Caco-2 (cell line): ENCODE measurements around the gene SIK1. TPM values are rescaled to one million over a fixed set of nuclear protein-coding genes. Genes with fewer than 3 reads are reported as not detected.
"Not testable (repeated sequence)": the region's sequence is repeated elsewhere in the genome, so short reads cannot be mapped to it uniquely, and the experiment has no call there.

Experiments
- BruUV-seq: library from RNA; stranded (reverse); fragments of 400-500 nt; replicated peaks from 2 replicates; lab custom pipeline; 2021; lab: Mats Ljungman, UMichigan
- CTCF ChIA-PET: fragments of 300-600 bp; sonication (Branson Sonifier 250); formaldehyde crosslinking; loops from one replicate; lab custom pipeline; 2022; ENCODE audit warnings: antibody characterized with exemption; lab: Charles Lee
- POLR2A ChIA-PET: fragments of 300-600 bp; sonication (Branson Sonifier 250); formaldehyde crosslinking; loops from one replicate; lab custom pipeline; 2022; ENCODE audit warnings: antibody characterized with exemption; lab: Charles Lee
- DNase-seq, 2 experiments: peaks; one replicate each; pipeline versions ENCODE4 v3.0.0 to v3.0.0-alpha.2; 2020 to 2022
- H3K27me3 ChIP-seq: replicated peaks from 2 replicates; pipeline ENCODE4 v1.6.0; 2011; ENCODE audit warnings: low read length; ENCODE audit not compliant: control insufficient read depth, insufficient read depth
- H3K36me3 ChIP-seq: 2 replicates; pipeline ENCODE4 v1.5.1; 2011; ENCODE audit warnings: low read length; ENCODE audit not compliant: control insufficient read depth, insufficient read depth
- H3K4me1 ChIP-seq: fragments of 250-450 bp; sonication (Bioruptor Pico); 2 replicates; pipeline ENCODE4 v1.5.1; 2020; ENCODE audit warnings: mild to moderate bottlenecking
- H3K4me3 ChIP-seq: 2 replicates; pipeline ENCODE4 v1.5.1; 2011; ENCODE audit warnings: low read depth, mild to moderate bottlenecking, control low read depth, low read length
- H3K9me3 ChIP-seq: fragments of 250-450 bp; sonication (Bioruptor Pico); 2 replicates; pipeline ENCODE4 v1.5.1; 2020; ENCODE audit warnings: mild to moderate bottlenecking, moderate library complexity
- H3K27ac Mint-ChIP-seq: one replicate; pipeline ENCODE4 v1.8.0; 2022; ENCODE audit warnings: mixed read lengths; ENCODE audit not compliant: unreplicated experiment
- H3K27me3 Mint-ChIP-seq: one replicate; pipeline ENCODE4 v1.8.0; 2022; ENCODE audit warnings: mixed read lengths; ENCODE audit not compliant: insufficient read depth, unreplicated experiment
- H3K36me3 Mint-ChIP-seq: one replicate; pipeline ENCODE4 v1.8.0; 2022; ENCODE audit warnings: mild to moderate bottlenecking, mixed read lengths; ENCODE audit not compliant: insufficient read depth, unreplicated experiment
- H3K4me1 Mint-ChIP-seq: one replicate; pipeline ENCODE4 v1.8.0; 2022; ENCODE audit warnings: low read depth, mixed read lengths; ENCODE audit not compliant: unreplicated experiment
- H3K4me3 Mint-ChIP-seq: one replicate; pipeline ENCODE4 v1.8.0; 2022; ENCODE audit warnings: mild to moderate bottlenecking, moderate library complexity, mixed read lengths; ENCODE audit not compliant: unreplicated experiment
- H3K9me3 Mint-ChIP-seq: one replicate; pipeline ENCODE4 v1.8.0; 2022; ENCODE audit warnings: mixed read lengths; ENCODE audit not compliant: unreplicated experiment
- intact Hi-C: fragments of 100-400 bp; cut with micrococcal nuclease; formaldehyde crosslinking; loops from one replicate; pipeline ENCODE4 v1.10.0; 2022; ENCODE audit not compliant: unreplicated experiment
- total RNA-seq: library from RNA; stranded (reverse); gene quantifications from 2 replicates; pipeline ENCODE4 v1.2.3, GENCODE V29; 2022

Gene SIK1
- total RNA-seq, 1 experiment from 2014 or later = 69.4 TPM

DNA sequence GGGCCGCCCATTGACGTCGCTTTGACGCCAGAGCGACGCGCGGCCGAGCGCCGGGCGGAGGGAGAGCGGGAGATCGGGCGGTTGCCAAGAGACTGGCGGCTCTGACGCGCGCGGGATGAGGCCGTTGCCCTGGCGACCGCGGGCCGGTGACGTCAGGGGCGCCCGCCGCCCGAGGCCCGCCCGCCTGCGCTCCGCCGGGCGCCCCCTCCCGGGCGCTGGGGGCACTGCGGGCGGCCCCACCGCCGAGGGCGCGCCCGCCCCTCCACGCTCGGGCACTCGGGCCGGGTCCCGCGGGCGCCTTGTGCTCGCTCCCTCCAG is 270 bp upstream of the SIK1 start:
- H3K9me3 ChIP-seq, DNase-seq, H3K4me1 Mint-ChIP-seq, H3K27ac Mint-ChIP-seq, intact Hi-C loops, POLR2A ChIA-PET, CTCF ChIA-PET, H3K4me1 ChIP-seq, H3K27me3 ChIP-seq, H3K36me3 ChIP-seq, H3K27me3 Mint-ChIP-seq, BruUV-seq, H3K4me3 Mint-ChIP-seq, H3K36me3 Mint-ChIP-seq, H3K4me3 ChIP-seq, H3K9me3 Mint-ChIP-seq: not testable (repeated sequence)

DNA sequence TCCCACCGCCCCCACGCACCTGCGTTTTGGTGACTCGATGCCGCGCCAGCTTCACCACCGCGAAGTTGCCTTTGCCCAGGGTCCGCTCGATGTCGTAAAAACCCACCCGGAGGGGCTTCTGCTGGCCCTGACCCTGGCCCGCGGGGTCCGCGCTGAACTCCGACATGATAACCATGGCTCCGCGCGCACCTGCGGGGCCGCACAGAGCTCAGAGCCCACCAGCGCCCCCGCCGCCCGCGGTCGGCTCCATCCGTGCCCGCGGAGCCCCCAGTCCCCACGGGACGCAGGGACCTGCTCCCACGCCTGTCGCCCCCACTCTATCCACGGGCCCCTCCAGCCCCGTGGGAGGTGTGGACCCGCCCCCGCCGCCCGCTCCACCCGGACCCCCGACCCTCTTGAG is 927 bp downstream of the SIK1 start:
- H3K9me3 ChIP-seq, H3K36me3 Mint-ChIP-seq, CTCF ChIA-PET, H3K36me3 ChIP-seq, BruUV-seq, DNase-seq, H3K27me3 ChIP-seq, H3K4me3 ChIP-seq, H3K27me3 Mint-ChIP-seq, H3K9me3 Mint-ChIP-seq, H3K27ac Mint-ChIP-seq, intact Hi-C loops, H3K4me3 Mint-ChIP-seq, POLR2A ChIA-PET, H3K4me1 Mint-ChIP-seq, H3K4me1 ChIP-seq: not testable (repeated sequence)

DNA sequence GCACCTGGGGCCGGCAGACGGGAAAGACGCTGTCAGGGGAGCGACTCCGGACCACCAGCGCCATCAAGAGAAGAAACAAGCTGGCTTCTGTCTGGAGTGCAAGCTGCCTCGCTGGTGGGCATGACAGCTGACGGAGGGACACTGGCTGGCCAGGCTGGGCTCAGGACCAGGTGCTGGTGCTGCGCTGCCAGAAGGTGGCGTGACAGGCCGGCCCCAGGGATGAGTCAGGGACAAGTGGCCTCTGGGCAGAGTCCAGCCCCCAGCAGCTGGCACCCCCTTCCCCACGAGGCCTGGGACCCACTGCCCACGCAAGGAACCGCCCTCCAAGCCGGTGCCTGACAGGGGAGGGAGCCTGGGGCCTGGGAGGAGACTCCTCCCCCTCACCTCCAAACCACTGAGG is 7.5 kb downstream of the SIK1 start:
- H3K27me3 Mint-ChIP-seq, H3K36me3 Mint-ChIP-seq, H3K9me3 Mint-ChIP-seq, H3K27me3 ChIP-seq, intact Hi-C loops, H3K4me3 ChIP-seq, H3K9me3 ChIP-seq, H3K27ac Mint-ChIP-seq, BruUV-seq, CTCF ChIA-PET, DNase-seq, H3K36me3 ChIP-seq, POLR2A ChIA-PET, H3K4me1 Mint-ChIP-seq, H3K4me3 Mint-ChIP-seq, H3K4me1 ChIP-seq: not testable (repeated sequence)

DNA sequence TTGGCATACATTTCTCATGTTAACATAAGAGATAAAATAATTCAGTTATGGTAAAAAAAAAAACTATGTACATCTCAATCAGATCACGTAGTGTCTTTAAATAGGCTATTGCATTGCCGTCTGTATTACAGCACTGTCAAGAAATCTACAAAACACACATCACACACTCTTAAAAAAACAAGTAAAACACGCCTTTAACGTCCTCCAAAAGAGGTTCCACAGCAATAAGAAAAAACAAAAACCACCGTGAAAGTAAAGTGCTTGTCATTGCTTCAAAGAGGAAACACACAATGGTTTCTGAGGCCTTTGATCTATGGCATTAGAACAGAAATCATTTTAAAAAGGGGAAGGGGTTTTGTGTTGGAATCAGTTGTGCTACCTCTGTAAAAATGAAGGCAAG is 12.4 kb downstream of the SIK1 start:
- H3K27me3 ChIP-seq, H3K27ac Mint-ChIP-seq, BruUV-seq, H3K36me3 ChIP-seq, POLR2A ChIA-PET, H3K4me1 Mint-ChIP-seq, H3K9me3 ChIP-seq, H3K9me3 Mint-ChIP-seq, intact Hi-C loops, H3K4me3 ChIP-seq, H3K4me3 Mint-ChIP-seq, DNase-seq, CTCF ChIA-PET, H3K4me1 ChIP-seq, H3K36me3 Mint-ChIP-seq, H3K27me3 Mint-ChIP-seq: not testable (repeated sequence)

DNA sequence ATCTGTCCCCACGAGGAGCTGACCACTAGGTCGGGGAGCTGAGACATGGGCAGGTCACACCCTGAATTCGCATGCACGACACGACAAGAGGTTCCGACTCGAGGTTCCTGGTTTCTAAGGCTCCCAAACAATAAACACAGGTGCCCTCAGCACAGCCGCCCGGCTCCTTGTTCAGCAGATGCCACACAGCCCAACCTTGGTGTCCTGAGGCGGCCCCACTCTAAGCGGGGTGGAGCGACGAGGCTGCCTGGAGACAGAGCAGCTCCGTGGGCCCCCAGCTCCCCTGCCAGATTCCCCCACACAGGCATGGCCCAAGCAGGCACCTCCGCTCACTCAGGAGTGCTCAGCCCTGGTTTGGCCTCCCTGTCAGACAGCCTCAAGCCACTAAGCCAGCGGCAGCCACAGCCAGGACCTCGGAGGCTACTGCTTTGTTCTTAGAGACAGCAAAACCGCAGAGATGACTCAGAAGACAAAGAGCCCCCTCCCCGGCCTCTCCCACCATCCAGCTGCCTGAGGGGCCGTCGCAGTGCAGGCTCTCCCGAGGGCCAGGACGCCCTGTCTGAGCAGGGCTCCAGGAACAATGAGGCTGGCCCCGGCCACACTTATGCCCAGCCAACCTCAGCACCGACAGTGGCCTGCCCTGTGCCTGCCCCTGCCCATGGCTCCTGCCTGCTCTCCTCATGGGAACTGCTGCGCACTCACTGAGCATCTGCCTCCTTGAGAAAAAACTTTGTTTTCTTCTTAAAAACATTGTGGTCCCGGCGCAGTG is 14.7 kb downstream of the SIK1 start:
- DNase-seq, H3K4me3 ChIP-seq, H3K27me3 ChIP-seq, H3K36me3 ChIP-seq, POLR2A ChIA-PET, H3K4me3 Mint-ChIP-seq, BruUV-seq, H3K27ac Mint-ChIP-seq, H3K4me1 Mint-ChIP-seq, H3K9me3 ChIP-seq, H3K27me3 Mint-ChIP-seq, H3K9me3 Mint-ChIP-seq, H3K4me1 ChIP-seq, CTCF ChIA-PET, intact Hi-C loops, H3K36me3 Mint-ChIP-seq: not testable (repeated sequence)

DNA sequence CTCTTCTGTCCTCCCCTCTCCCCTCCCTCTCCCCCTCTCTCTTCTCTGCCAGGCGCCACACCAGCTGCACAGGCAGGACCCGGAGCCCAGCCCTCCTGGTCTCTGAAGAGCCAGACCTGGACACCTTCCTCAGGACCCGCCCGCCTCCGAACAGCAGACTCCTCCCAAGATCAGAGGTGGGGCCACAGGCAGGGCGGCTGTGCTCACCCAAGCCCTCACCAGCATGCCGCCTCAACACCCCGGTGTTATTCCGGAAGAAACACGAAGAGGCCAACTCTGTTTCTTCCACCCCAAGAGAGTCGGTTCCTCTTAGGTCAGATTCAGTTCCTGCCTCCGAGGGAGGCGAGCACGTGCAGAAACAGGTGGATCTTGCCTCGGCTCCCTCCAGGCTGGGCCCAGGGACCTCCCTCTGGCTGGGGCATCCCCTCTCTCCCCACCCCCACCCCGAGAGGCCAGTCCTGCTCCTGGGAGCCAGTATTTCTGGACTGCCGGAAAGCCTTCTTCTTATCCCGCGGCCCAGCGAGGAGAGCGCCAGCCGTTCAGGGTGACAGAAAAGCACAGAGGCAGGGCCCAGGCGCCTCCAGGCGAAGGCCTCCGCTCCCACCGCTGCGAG is 16.4 kb downstream of the SIK1 start:
- H3K4me1 Mint-ChIP-seq, H3K9me3 Mint-ChIP-seq, H3K9me3 ChIP-seq, H3K4me1 ChIP-seq, CTCF ChIA-PET, BruUV-seq, H3K27me3 ChIP-seq, H3K4me3 ChIP-seq, H3K36me3 ChIP-seq, H3K36me3 Mint-ChIP-seq, POLR2A ChIA-PET, intact Hi-C loops, DNase-seq, H3K27ac Mint-ChIP-seq, H3K4me3 Mint-ChIP-seq, H3K27me3 Mint-ChIP-seq: not testable (repeated sequence)

DNA sequence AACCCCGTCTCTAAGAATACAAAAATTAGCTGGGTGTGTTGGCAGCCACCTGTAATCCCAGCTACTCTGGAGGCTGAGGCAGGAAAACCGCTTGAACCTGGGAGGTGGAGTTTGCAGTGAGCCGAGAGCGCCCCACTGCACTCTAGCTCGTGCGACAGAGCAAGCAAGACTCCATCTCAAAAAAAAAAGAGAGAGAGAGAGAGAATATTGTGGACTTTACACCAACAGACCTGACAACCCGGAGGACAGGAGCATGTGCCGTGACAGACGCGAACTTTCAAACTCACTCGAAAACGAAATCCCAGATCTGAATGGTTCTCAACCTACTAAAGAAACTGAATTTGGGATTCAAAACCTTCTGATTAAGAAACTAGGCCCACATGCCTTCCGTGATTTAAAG is 19.8 kb downstream of the SIK1 start:
- H3K36me3 Mint-ChIP-seq, POLR2A ChIA-PET, H3K4me3 Mint-ChIP-seq, H3K4me1 ChIP-seq, H3K27me3 Mint-ChIP-seq, BruUV-seq, H3K4me3 ChIP-seq, H3K27ac Mint-ChIP-seq, H3K4me1 Mint-ChIP-seq, H3K9me3 ChIP-seq, DNase-seq, intact Hi-C loops, CTCF ChIA-PET, H3K27me3 ChIP-seq, H3K36me3 ChIP-seq, H3K9me3 Mint-ChIP-seq: not testable (repeated sequence)
